Calu3 (cell line): Measurements from ENCODE around the gene FAM25A. TPM values are rescaled to one million over a fixed set of nuclear protein-coding genes. Genes with fewer than 3 reads are reported as not detected.

Experiments used
- BruUV-seq: library from RNA; stranded (reverse); fragments of 400-500 nt; replicated peaks from 2 replicates; lab custom pipeline; 2021; lab: Mats Ljungman, UMichigan
- CTCF ChIA-PET: fragments of 300-600 bp; sonication (Branson Sonifier 250); formaldehyde crosslinking; loops from one replicate; lab custom pipeline; 2022; ENCODE audit warnings: antibody characterized with exemption; lab: Charles Lee
- DNase-seq: peaks from one replicate; pipeline ENCODE4 v3.0.0; 2022
- H3K27ac Mint-ChIP-seq: one replicate; pipeline ENCODE4 v1.8.0; 2022; ENCODE audit warnings: mixed read lengths; ENCODE audit not compliant: unreplicated experiment
- H3K27me3 Mint-ChIP-seq: one replicate; pipeline ENCODE4 v1.8.0; 2022; ENCODE audit warnings: mixed read lengths; ENCODE audit not compliant: unreplicated experiment
- H3K36me3 Mint-ChIP-seq: one replicate; pipeline ENCODE4 v1.8.0; 2022; ENCODE audit warnings: mild to moderate bottlenecking, moderate library complexity, mixed read lengths; ENCODE audit not compliant: insufficient read depth, unreplicated experiment
- H3K4me1 Mint-ChIP-seq: one replicate; pipeline ENCODE4 v1.8.0; 2022; ENCODE audit warnings: mild to moderate bottlenecking, low read depth, mixed read lengths; ENCODE audit not compliant: unreplicated experiment
- H3K4me3 Mint-ChIP-seq: one replicate; pipeline ENCODE4 v1.8.0; 2022; ENCODE audit warnings: mild to moderate bottlenecking, low read depth, moderate library complexity, mixed read lengths; ENCODE audit not compliant: unreplicated experiment
- H3K9me3 Mint-ChIP-seq: one replicate; pipeline ENCODE4 v1.8.0; 2022; ENCODE audit warnings: low read depth, mixed read lengths; ENCODE audit not compliant: unreplicated experiment
- CTCF ChIP-seq: fragments of 200-600 bp; IDR thresholded peaks from one replicate; pipeline ENCODE4 v1.8.0; 2022; ENCODE audit warnings: antibody characterized with exemption; ENCODE audit not compliant: unreplicated experiment
- intact Hi-C: fragments of 100-400 bp; cut with micrococcal nuclease; formaldehyde crosslinking; loops from one replicate; pipeline ENCODE4 v1.10.0; 2022; ENCODE audit not compliant: unreplicated experiment
- total RNA-seq: library from RNA; stranded (reverse); gene quantifications from 2 replicates; pipeline ENCODE4 v1.2.3, GENCODE V29; 2022

FAM25A gene
- total RNA-seq, 1 experiment from 2014 or later: not detected

- no peak overlapping the region for H3K27ac Mint-ChIP-seq
- no peaks in the 10 kb centered on the region for H3K27me3 Mint-ChIP-seq
- H3K4me3 Mint-ChIP-seq: no peak overlapping the region
- no peak for DNase-seq
- H3K4me1 Mint-ChIP-seq: peaks cover 8% of the 10 kb centered on the region
- no TSS peak for BruUV-seq
- CTCF ChIA-PET: interaction anchor here (0.8 kb wide), 1 partner anchor 21 kb away, joined by 3 read pairs; no protein-coding TSS in a partner anchor
- intact Hi-C loops: no loop called here
- no peak for TF ChIP-seq CTCF
- H3K9me3 Mint-ChIP-seq: no peaks in the 10 kb centered on the region
- H3K36me3 Mint-ChIP-seq: peaks cover 17% of the 10 kb centered on the region
These were observed 46.1 kb downstream of the FAM25A start for GRCh38 chr10:87066178-87066577.

- TF ChIP-seq CTCF: no peak
- Mint-ChIP-seq H3K9me3 (no peaks in the 10 kb centered on the region), H3K4me3 (no peak overlapping the region), H3K36me3 (peaks cover 23% of the 10 kb centered on the region), H3K27me3 (no peaks in the 10 kb centered on the region), H3K27ac (no peak overlapping the region), H3K4me1 (peaks cover 8% of the 10 kb centered on the region)
- DNase-seq: no peak
- BruUV-seq: no TSS peak
- CTCF ChIA-PET: interaction anchor here (0.6 kb wide), 1 partner anchor 22 kb away, joined by 3 read pairs; no protein-coding TSS in a partner anchor
- intact Hi-C loops: no loop called here
These were observed 46.8 kb downstream of the FAM25A start for GRCh38 chr10:87066865-87067264.

GRCh38 chr10:87068281-87068680 lies 48.2 kb downstream of the FAM25A start:
- DNase-seq: no peak

GRCh38 chr10:87072449-87072848 lies 52.4 kb downstream of the FAM25A start:
- Mint-ChIP-seq H3K27ac (no peak overlapping the region), H3K36me3 (peaks cover 9% of the 10 kb centered on the region), H3K4me1 (no peaks in the 10 kb centered on the region), H3K9me3 (no peaks in the 10 kb centered on the region), H3K4me3 (no peak overlapping the region), H3K27me3 (no peaks in the 10 kb centered on the region)
- no TSS peak for BruUV-seq
- intact Hi-C loops: no loop called here
- no peak for TF ChIP-seq CTCF
- CTCF ChIA-PET: no interaction called here
- DNase-seq: no peak

More at GRCh38 chr10:87068281-87068680, 48.2 kb downstream of the FAM25A start:
- BruUV-seq: no TSS peak
- no peak for TF ChIP-seq CTCF
- Mint-ChIP-seq H3K36me3 (peaks cover 24% of the 10 kb centered on the region), H3K27ac (no peak overlapping the region), H3K9me3 (no peaks in the 10 kb centered on the region), H3K4me1 (peaks cover 8% of the 10 kb centered on the region), H3K27me3 (no peaks in the 10 kb centered on the region), H3K4me3 (no peak overlapping the region)
- CTCF ChIA-PET: no interaction called here
- intact Hi-C loops: no loop called here

Other genes starting within 250 kb of the FAM25A start
- 0.83 TPM in 1 of 2 replicates, not detected in the other for gene MMRN2, start 62.7 kb upstream of the FAM25A start, total RNA-seq
- 7.2 and 11.3 TPM in 2 replicates for gene SNCG, start 61.7 kb upstream of the FAM25A start, total RNA-seq
- gene ADIRF, start 51.8 kb upstream of the FAM25A start, total RNA-seq: 2.2 TPM in 1 of 2 replicates, not detected in the other
- gene GLUD1, start 74.5 kb downstream of the FAM25A start, total RNA-seq: 60.2 and 70.8 TPM in 2 replicates
- 11.4 and 11.5 TPM in 2 replicates for gene SHLD2, start 74.9 kb downstream of the FAM25A start, total RNA-seq
- 1.0 and 1.1 TPM in 2 replicates for gene NUTM2A, start 205.2 kb downstream of the FAM25A start, total RNA-seq